Brain pericyte (primary cell): Measurements from ENCODE around the gene SLC27A4.
"Not testable (repeated sequence)": the region's sequence is repeated elsewhere in the genome, so short reads cannot be mapped to it uniquely, and the experiment has no call there.

Source experiments
- DNase-seq: peaks from one replicate; pipeline ENCODE4 v3.0.0-alpha.2; 2012; ENCODE audit warnings: low read depth, low spot score

The SLC27A4 gene

GRCh38 chr9:128324401-128324800 lies 15.9 kb upstream of the SLC27A4 start:
- DNase-seq = no peak

- DNase-seq = no peak
These were observed 14.7 kb upstream of the SLC27A4 start for GRCh38 chr9:128325629-128326028.

- no peak for DNase-seq
These were observed 6.9 kb upstream of the SLC27A4 start for GRCh38 chr9:128333451-128333869.

- DNase-seq = no peak
These were observed 5.2 kb upstream of the SLC27A4 start for GRCh38 chr9:128335161-128335560.

GRCh38 chr9:128335914-128336313 lies 4.4 kb upstream of the SLC27A4 start:
- DNase-seq = no peak

DNA sequence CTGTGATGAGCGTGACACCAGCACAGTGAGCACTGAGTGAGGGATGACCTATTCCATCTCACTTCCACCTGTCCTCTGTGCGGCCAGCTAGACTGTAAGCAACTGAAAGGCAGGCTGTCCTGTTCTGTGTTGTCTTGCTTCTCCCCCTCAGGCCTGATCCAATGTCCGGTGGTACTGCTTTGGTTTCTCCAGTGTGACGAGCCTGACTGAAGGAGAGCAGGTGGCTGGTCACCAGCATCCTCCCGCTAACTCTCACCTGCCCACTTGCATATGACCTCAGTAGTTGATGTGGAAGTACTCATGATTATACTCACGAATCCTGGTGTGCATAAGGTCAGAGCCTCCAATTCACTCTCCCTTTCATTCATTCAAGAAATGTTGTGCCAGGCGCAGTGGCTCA lies 2.4 kb upstream of the SLC27A4 start:
- DNase-seq = no peak

GRCh38 chr9:128338852-128339614 lies 1.3 kb upstream of the SLC27A4 start:
- not testable (repeated sequence) for DNase-seq

DNA sequence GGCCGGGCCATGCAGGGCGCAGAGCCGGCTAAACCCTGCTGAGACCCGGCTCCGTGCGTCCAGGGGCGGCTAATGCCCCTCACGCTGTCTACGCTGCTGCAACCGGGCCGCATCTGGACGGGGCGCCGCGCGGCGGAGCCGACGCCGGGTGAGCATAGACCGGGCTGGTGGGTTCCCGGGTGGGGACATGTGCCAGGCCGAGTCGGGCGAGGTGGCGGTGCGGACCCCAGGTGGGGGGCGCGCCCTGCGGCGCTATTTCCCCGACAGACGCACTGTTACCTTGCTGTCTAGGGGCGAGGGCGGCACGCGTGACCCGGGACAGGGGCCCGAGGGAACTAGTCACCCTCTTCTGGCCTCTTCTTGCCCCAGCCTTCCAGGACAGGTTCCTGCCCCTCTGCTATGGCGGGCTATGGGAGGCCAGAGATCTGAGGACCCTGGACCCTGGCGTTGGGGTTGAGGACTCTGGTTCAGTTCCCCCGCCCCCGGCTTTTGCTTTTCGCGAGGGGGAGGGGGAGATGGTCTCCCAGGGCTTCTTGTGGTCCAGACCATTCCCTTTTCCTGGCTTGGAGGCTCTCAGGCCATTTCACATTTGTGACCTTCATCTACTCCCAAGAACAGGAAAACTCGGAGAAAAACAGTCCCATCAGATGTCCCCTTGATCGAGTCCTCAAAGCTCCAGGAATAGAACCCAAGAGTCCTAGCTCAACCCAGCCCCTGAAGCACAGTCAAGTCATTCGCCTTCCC lies 536 bp downstream of the SLC27A4 start:
- DNase-seq = no peak

DNA sequence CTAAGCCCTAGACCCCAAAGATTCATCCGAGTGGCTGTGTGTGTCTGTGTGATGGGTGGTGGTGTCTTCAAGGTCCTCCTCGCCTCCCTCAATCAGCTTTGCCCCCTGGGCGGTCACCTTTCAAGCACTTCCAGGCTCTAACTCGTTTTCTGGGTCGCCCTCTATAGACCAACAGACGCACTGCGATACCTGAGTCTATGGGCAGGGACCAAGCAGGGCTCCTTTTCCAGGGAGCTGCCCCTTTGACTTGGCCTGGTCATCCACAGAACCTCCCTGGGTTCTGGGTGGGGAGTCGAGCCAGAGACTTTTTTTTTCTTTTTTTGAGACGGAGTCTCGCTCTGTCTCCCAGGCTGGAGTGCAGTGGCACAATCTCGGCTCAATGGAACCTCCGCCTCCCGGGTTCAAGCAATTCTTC lies 1.1 kb downstream of the SLC27A4 start:
- no peak for DNase-seq

- no peak for DNase-seq
These were observed 2.8 kb downstream of the SLC27A4 start for GRCh38 chr9:128342971-128343680.

DNA sequence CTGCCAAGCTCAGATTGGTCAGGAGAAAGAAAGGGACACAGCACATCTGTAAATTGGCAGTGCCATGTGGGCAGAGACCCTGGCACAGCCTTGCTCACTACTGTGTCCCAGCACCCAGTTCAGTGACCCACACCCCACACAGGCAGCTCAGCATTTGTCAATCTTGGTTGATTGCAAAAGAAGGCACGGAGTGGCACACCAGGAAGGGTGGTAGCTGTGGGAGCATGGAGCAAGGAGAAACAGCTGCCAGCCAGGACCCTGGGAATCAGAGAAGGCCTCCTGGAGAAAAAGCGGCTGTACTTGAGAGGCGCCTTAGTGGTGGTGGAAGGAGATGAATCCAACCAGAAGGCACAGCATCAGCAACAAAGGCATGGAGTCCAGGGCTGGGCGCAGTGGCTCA lies 3.5 kb downstream of the SLC27A4 start:
- DNase-seq = no peak

- DNase-seq = no peak
These were observed 4.7 kb downstream of the SLC27A4 start for GRCh38 chr9:128344931-128345605.

- no peak for DNase-seq
These were observed 8.8 kb downstream of the SLC27A4 start for GRCh38 chr9:128349125-128349524.

GRCh38 chr9:128349772-128350171 lies 9.4 kb downstream of the SLC27A4 start:
- DNase-seq = no peak

GRCh38 chr9:128355451-128355850 lies 15.1 kb downstream of the SLC27A4 start:
- DNase-seq = no peak

DNA sequence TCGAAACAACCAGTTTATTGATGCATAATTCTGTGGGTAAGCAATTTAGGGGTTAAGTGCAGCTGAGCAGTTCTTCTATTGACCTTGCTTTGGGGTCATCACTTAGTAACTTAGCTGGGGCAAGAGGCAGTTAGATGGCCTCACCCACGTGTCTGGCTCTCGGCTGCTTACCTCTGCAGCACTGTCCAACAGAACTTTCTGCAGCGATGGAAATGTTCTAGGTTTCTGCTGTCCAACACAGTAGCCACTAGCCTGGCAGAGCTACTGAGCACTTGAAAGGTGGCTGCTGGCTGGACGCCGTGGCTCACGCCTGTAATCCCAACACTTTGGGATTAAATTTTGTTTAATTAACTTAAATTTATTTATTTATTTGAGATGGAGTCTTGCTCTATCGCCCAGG lies 17.8 kb downstream of the SLC27A4 start:
- no peak for DNase-seq

DNA sequence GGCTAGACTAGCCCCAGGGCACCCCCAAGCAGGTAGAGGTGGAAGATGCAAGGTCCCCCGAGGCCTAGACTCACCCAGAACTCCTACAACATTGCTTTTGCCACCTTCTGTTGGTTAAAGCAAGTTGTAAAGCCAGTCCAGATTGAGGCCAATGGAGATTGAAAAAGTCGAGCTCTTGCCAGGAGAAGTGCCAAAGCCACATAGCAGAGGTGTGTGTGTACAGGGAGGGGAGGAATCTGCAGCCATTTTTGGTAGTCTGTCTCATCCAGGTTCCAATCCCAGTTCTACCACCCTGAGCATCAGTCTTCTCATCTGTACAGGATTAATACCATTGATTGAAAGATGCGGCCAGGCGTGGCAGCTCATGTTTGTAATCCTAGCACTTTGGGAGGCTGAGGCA lies 18.5 kb downstream of the SLC27A4 start:
- no peak for DNase-seq

DNA sequence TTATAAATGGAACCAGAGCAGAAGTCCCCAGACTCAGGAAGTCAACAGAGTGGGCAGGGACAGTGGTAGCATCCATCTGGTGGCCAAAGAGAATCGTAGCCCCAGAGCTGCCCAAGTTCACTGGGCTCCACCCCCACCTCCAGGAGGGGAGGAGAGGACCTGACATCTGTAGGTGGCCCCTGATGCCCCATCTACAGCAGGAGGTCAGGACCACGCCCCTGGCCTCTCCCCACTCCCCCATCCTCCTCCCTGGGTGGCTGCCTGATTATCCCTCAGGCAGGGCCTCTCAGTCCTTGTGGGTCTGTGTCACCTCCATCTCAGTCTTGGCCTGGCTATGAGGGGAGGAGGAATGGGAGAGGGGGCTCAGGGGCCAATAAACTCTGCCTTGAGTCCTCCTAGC lies 20.5 kb downstream of the SLC27A4 start:
- DNase-seq = no peak

- DNase-seq = no peak
These were observed 21.1 kb downstream of the SLC27A4 start for GRCh38 chr9:128361296-128361985.

DNA sequence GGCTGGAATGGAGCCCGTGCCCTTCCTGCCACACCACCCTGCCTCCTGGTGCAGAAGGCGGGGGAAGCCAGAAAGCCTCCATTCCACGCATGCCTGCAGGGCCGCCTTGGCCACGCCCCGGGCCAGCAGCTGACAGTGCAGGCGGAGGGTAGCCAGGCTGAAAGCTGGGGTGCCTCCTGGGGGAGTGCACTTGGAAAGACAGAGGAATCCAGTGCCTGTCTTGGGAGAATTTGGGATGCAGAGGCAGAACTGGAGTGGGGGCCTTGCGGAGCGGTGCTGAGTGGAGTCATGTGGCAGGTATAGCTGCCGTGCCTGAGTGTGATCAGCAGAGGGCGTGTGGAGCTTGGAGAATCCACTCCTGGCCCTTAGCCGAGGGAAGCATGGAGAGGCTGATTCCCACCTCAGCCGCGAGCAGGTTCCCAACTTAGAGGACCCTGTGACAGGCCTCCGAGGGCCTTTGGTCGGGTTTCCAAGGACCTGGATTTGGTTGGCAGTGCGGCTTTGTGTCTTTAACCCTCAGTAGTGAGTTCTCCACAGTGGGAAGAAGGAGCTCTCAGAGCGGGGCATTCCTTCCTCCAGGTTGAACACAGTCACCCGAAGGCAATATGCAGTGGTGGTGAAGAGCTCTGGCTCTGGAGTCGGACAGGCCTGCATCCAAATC lies 21.8 kb downstream of the SLC27A4 start:
- DNase-seq = peak; percentile 42

DNA sequence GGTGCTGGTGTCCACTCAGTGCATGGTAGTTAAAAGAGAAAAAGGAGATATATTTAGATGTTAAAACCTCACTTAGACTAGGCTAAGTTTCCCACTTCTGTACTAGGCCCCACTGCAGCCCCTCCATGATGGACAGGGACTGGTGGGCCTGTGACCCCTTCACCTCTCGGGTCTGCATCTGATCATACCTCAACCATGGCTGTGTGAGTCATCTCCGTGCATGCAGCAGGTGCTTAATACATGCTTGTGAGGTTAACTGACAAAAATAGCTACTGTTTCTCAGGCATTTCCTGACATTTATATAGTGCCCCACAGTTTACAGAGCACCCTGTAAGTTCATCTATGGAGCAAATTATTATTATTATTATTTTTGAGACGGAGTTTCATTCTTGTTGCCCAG lies 22.4 kb downstream of the SLC27A4 start:
- no peak for DNase-seq
